ENCODE measurements around the gene FAM25G. TPM values are rescaled to one million over a fixed set of nuclear protein-coding genes. Genes with fewer than 3 reads are reported as not detected.
A peak's percentile ranks its signal among the peaks of the same experiment; 100 is the strongest.
"Not testable (repeated sequence)": the region's sequence is repeated elsewhere in the genome, so short reads cannot be mapped to it uniquely, and the experiment has no call there.

FAM25G gene
- polyA plus RNA-seq, 1 of the 3 experiments (the other 2 are of a cell fraction), result not detected

DNA sequence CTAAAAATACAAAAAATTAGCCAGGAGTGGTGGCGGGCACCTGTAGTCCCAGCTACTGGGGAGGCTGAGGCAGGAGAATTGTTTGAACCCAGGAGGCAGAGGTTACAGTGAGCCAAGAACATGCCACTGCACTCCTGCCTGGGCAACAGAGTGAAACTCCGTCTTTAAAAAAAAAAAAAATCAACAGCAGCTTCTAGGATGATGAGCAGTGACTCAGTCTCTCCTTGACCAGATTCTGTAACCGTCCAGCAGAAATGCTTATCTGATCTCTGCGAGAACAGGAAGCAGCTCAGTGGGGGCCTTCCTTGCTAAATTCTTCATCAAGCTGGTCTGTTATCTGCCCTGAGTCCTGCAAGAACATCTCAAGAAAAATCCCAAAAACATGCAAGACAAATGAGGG is 5.6 kb downstream of the FAM25G start:
- POLR2A ChIA-PET; H3K79me2 ChIP-seq (ENCODE audit: insufficient read depth); H3K4me3 ChIP-seq (ENCODE audit: low read depth in 2 of 2, low read length in 1 of 2); H3F3A ChIP-seq (replicated peaks; ENCODE audit: insufficient read depth); H4K20me1 ChIP-seq (ENCODE audit: insufficient read depth); H3K4me2 ChIP-seq; DNase-seq; H3K9me2 ChIP-seq; CTCF ChIA-PET; H3K36me3 ChIP-seq (replicated peaks in 1 of 2; ENCODE audit: control insufficient read depth in 1 of 2, insufficient read depth in 2 of 2, low read length in 1 of 2); H3K9ac ChIP-seq; H2AFZ ChIP-seq (ENCODE audit: low read depth); H3K27me3 ChIP-seq (ENCODE audit: insufficient read depth); H3K4me1 ChIP-seq (ENCODE audit: control insufficient read depth in 1 of 2, insufficient read depth in 2 of 2, low read depth in 1 of 2, low read length in 1 of 2); H3K9me3 ChIP-seq: not testable (repeated sequence)
- peak overlapping the region in 1 of 2 experiments; percentile 54; a peak in 2 of 4 replicates for H3K27ac ChIP-seq (ENCODE audit: low read depth in 2 of 2, low read length in 1 of 2)
- 27% methylated on average over 4 of the region's 4 CpGs for WGBS (ENCODE audit: low lambda C conversion rate)
- TF ChIP-seq JUND (IDR thresholded peaks at IDR 0.05) (peak; percentile 34; the same call in 1 of the 2 replicates), EP300 (IDR thresholded peaks at IDR 0.05; ENCODE audit: borderline replicate concordance in 1 of 2, low read depth in 1 of 2, low read length in 1 of 2) (peak in 1 of 2 experiments; percentile 25; a peak in 1 of 4 replicates), TCF12 (IDR thresholded peaks at IDR 0.05) (peak; percentile 18; the same call in 1 of the 2 replicates), FOSL2 (IDR thresholded peaks at IDR 0.05; ENCODE audit: borderline replicate concordance, low read depth) (peak; percentile 31; the same call in 1 of the 2 replicates)

DNA sequence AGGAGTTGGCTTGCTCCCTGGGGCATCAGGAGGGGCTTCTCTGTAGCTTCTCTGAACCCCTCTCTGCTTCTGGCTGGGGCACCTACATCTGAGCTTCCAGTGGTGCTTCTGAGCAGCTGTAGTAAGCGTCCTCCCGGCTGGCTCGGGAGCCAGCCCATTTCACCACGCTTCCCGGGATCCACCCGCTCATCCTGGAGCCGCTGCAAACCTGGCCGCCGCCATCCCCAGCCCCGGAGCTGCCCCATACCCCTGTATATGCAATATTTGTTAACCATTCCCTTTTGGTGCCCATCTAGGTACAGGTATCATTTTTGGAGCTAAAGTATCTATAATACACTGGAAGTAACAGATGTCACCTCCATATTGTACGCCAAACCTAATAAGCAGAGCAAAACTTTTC is 6.7 kb downstream of the FAM25G start:
- H3K4me1 ChIP-seq (ENCODE audit: control insufficient read depth in 1 of 2, insufficient read depth in 2 of 2, low read depth in 1 of 2, low read length in 1 of 2); H3K4me2 ChIP-seq; DNase-seq; H3K79me2 ChIP-seq (ENCODE audit: insufficient read depth); H3K9me3 ChIP-seq; H3K9me2 ChIP-seq; H3K27ac ChIP-seq (ENCODE audit: low read depth in 2 of 2, low read length in 1 of 2); H3K9ac ChIP-seq; H2AFZ ChIP-seq (ENCODE audit: low read depth); POLR2A ChIA-PET; H3K27me3 ChIP-seq (ENCODE audit: insufficient read depth); CTCF ChIA-PET; H3F3A ChIP-seq (replicated peaks; ENCODE audit: insufficient read depth); H3K4me3 ChIP-seq (ENCODE audit: low read depth in 2 of 2, low read length in 1 of 2); H3K36me3 ChIP-seq (replicated peaks in 1 of 2; ENCODE audit: control insufficient read depth in 1 of 2, insufficient read depth in 2 of 2, low read length in 1 of 2); H4K20me1 ChIP-seq (ENCODE audit: insufficient read depth): not testable (repeated sequence)
- WGBS (ENCODE audit: low lambda C conversion rate), result 96% methylated on average over 8 of the region's 11 CpGs

DNA sequence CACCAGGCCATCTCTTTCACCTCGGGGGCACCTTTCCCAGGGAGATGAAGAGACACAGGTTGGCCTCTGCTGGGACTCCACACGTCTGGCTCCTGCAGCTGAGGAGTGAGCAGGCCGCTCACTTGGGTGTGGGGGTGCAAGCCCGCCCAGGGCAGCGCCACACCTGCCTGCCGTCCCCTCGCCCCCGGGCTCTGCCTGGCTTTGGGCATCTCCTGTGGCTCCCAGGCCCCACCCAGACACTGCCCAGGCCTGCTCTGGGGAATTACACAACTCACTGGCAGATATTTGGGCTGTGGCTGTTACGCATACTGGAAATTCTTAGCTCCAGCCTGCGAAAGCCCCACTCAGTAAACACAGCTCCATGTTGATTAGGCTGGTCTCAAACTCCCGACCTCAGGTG is 7.6 kb downstream of the FAM25G start, which contains the start of gene ANXA8:
ANXA8 (minus strand) TSS at position 193 of the 400 bp plus-strand sequence; CDS start at position 11, 182 bp downstream.
- H2AFZ ChIP-seq (ENCODE audit: low read depth); H3K27ac ChIP-seq (ENCODE audit: low read depth in 2 of 2, low read length in 1 of 2); H3K27me3 ChIP-seq (ENCODE audit: insufficient read depth); CTCF ChIA-PET; DNase-seq; H3K4me2 ChIP-seq; H3K79me2 ChIP-seq (ENCODE audit: insufficient read depth); POLR2A ChIA-PET; H3K36me3 ChIP-seq (replicated peaks in 1 of 2; ENCODE audit: control insufficient read depth in 1 of 2, insufficient read depth in 2 of 2, low read length in 1 of 2); H3K4me1 ChIP-seq (ENCODE audit: control insufficient read depth in 1 of 2, insufficient read depth in 2 of 2, low read depth in 1 of 2, low read length in 1 of 2); H3K9me2 ChIP-seq; H3K9ac ChIP-seq; H3K9me3 ChIP-seq; H3F3A ChIP-seq (replicated peaks; ENCODE audit: insufficient read depth); H4K20me1 ChIP-seq (ENCODE audit: insufficient read depth); H3K4me3 ChIP-seq (ENCODE audit: low read depth in 2 of 2, low read length in 1 of 2): not testable (repeated sequence)
- WGBS (ENCODE audit: low lambda C conversion rate), result 89% methylated on average over 6 of the region's 11 CpGs

DNA sequence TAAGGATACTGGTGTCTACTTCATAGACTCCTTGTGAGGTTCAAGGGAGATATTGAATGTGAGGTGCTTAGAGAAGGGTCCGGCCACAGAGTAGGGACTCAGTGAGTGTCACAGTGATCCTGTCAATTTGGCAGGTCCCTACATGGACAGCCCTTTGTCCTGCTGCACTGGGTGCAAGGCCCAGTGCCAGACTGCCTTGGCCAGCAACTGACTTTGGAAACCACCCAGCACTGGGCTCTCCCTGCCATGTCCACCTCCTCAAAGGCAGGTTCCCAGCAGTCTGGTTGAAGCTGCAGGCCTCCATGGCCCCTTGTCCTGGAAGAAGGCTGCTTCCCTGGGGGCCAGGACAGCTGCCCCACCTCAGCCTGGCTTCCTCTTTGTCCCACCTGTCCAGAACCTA is 9.1 kb downstream of the FAM25G start:
- H3K4me3 ChIP-seq (ENCODE audit: low read depth in 2 of 2, low read length in 1 of 2); H3K27me3 ChIP-seq (ENCODE audit: insufficient read depth); H3K36me3 ChIP-seq (replicated peaks in 1 of 2; ENCODE audit: control insufficient read depth in 1 of 2, insufficient read depth in 2 of 2, low read length in 1 of 2); H3K9ac ChIP-seq; H3K4me2 ChIP-seq; DNase-seq; H3K79me2 ChIP-seq (ENCODE audit: insufficient read depth); H3K27ac ChIP-seq (ENCODE audit: low read depth in 2 of 2, low read length in 1 of 2); H3K9me3 ChIP-seq; H3F3A ChIP-seq (replicated peaks; ENCODE audit: insufficient read depth); CTCF ChIA-PET; POLR2A ChIA-PET; H3K9me2 ChIP-seq; H2AFZ ChIP-seq (ENCODE audit: low read depth); H3K4me1 ChIP-seq (ENCODE audit: control insufficient read depth in 1 of 2, insufficient read depth in 2 of 2, low read depth in 1 of 2, low read length in 1 of 2); H4K20me1 ChIP-seq (ENCODE audit: insufficient read depth): not testable (repeated sequence)
- WGBS (ENCODE audit: low lambda C conversion rate), result no CpG with 5 or more reads among the region's 1 CpG

DNA sequence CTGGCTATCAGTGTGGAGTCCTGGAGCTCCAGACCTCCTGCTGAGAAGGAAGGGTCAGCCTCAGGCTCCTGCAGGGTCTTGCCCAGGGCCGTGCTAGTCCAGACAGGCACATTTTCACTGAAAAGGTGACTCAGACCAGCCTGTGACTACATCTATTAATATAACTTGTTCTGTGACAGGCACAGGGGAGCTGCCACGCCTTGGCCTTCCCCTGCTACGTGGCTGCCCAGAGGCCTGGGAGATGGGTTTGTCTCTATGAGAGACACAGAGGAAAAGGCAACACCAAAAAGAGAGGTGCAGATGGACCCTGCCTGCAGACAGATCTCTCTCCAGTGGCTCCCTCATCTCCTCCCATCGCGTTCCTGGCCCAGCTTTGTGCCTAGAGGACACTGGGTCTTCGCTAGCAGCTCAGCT is 9.7 kb downstream of the FAM25G start:
- H3F3A ChIP-seq (replicated peaks; ENCODE audit: insufficient read depth); H4K20me1 ChIP-seq (ENCODE audit: insufficient read depth); H3K27me3 ChIP-seq (ENCODE audit: insufficient read depth); H3K27ac ChIP-seq (ENCODE audit: low read depth in 2 of 2, low read length in 1 of 2); DNase-seq; H3K4me2 ChIP-seq; H3K4me3 ChIP-seq (ENCODE audit: low read depth in 2 of 2, low read length in 1 of 2); H2AFZ ChIP-seq (ENCODE audit: low read depth); CTCF ChIA-PET; H3K9me2 ChIP-seq; H3K36me3 ChIP-seq (replicated peaks in 1 of 2; ENCODE audit: control insufficient read depth in 1 of 2, insufficient read depth in 2 of 2, low read length in 1 of 2); H3K9me3 ChIP-seq; H3K4me1 ChIP-seq (ENCODE audit: control insufficient read depth in 1 of 2, insufficient read depth in 2 of 2, low read depth in 1 of 2, low read length in 1 of 2); POLR2A ChIA-PET; H3K79me2 ChIP-seq (ENCODE audit: insufficient read depth): not testable (repeated sequence)
- 0 out of 2 replicates have a peak overlapping the region, but pooled peaks have one; percentile 34 for H3K9ac ChIP-seq
- 20% methylated on average over 1 of the region's 6 CpGs for WGBS (ENCODE audit: low lambda C conversion rate)

DNA sequence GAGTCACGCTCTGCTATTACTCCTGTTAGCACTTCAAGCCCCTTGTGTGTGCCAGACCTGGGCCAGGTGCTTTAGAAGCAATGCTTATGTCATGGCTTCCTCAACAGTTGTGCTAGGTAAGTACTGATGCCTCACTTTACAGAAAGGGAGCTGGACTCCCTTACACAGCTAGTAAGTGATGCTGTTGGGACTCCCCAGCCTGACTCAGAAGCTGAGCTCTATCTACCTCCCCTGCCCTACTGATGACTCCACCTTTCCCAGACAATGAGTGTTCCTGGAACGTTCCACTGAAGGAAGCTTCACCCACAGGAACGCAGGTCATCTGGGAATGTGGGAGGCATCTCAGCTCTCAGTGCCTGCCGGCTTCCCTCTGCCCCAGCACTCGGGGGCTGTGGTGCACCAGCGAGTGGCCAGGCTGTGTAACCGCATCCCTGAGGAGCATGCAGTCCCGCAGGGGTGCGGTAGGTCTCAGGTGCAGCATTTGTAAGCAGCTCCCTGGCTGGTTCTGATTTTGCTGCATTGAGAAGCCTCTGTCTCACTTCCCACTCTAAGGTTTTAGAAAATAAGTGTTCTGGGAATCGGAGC is 10.2 kb downstream of the FAM25G start:
- no CpG with 5 or more reads among the region's 10 CpGs for WGBS (ENCODE audit: low lambda C conversion rate)
- H3K36me3 ChIP-seq (replicated peaks in 1 of 2; ENCODE audit: control insufficient read depth in 1 of 2, insufficient read depth in 2 of 2, low read length in 1 of 2); H3K4me1 ChIP-seq (ENCODE audit: control insufficient read depth in 1 of 2, insufficient read depth in 2 of 2, low read depth in 1 of 2, low read length in 1 of 2); CTCF ChIA-PET; H3K4me2 ChIP-seq; H3K4me3 ChIP-seq (ENCODE audit: low read depth in 2 of 2, low read length in 1 of 2); POLR2A ChIA-PET; H4K20me1 ChIP-seq (ENCODE audit: insufficient read depth); H3K9me2 ChIP-seq; H3K9me3 ChIP-seq; DNase-seq; H3K9ac ChIP-seq; H3K27ac ChIP-seq (ENCODE audit: low read depth in 2 of 2, low read length in 1 of 2); H3F3A ChIP-seq (replicated peaks; ENCODE audit: insufficient read depth); H3K79me2 ChIP-seq (ENCODE audit: insufficient read depth); H2AFZ ChIP-seq (ENCODE audit: low read depth); H3K27me3 ChIP-seq (ENCODE audit: insufficient read depth): not testable (repeated sequence)

Measured in SK-N-SH (cell line).